Glutamatergic neuron (in vitro differentiated cells): ENCODE results near the gene KLF16. TPM values are rescaled to one million over a fixed set of nuclear protein-coding genes. Genes with fewer than 3 reads are reported as not detected.

Experiments used
- DNase-seq: peaks from one replicate; pipeline ENCODE4 v3.0.0; 2022
- H3K27ac Mint-ChIP-seq: one replicate; pipeline ENCODE4 v1.8.0; 2020; ENCODE audit warnings: mild to moderate bottlenecking, mixed read lengths, inconsistent platforms; ENCODE audit not compliant: unreplicated experiment
- H3K27me3 Mint-ChIP-seq: one replicate; pipeline ENCODE4 v1.8.0; 2020; ENCODE audit warnings: mild to moderate bottlenecking, moderate library complexity, mixed read lengths, inconsistent platforms; ENCODE audit not compliant: unreplicated experiment
- H3K36me3 Mint-ChIP-seq: one replicate; pipeline ENCODE4 v1.8.0; 2020; ENCODE audit warnings: mild to moderate bottlenecking, mixed read lengths, inconsistent platforms; ENCODE audit not compliant: unreplicated experiment
- H3K4me1 Mint-ChIP-seq: one replicate; pipeline ENCODE4 v1.8.0; 2020; ENCODE audit warnings: mild to moderate bottlenecking, low read depth, mixed read lengths, inconsistent platforms; ENCODE audit not compliant: unreplicated experiment
- H3K4me3 Mint-ChIP-seq: one replicate; pipeline ENCODE4 v1.8.0; 2020; ENCODE audit warnings: mild to moderate bottlenecking, mixed read lengths, inconsistent platforms; ENCODE audit not compliant: unreplicated experiment
- H3K9me3 Mint-ChIP-seq: one replicate; pipeline ENCODE4 v1.8.0; 2020; ENCODE audit warnings: mild to moderate bottlenecking, moderate library complexity, mixed read lengths, inconsistent platforms; ENCODE audit not compliant: unreplicated experiment
- CTCF ChIP-seq: fragments of 200-600 bp; sonication (generic); IDR thresholded peaks from one replicate; pipeline ENCODE4 v1.5.0; 2021; ENCODE audit not compliant: partially characterized antibody, unreplicated experiment
- total RNA-seq: library from RNA; stranded (reverse); fragmentation: NEBNext Ultra II Directional; extraction: Animal tissue kit (Norgen Biotek cat#: 25700); gene quantifications from one replicate; pipeline ENCODE4 v1.2.1, GENCODE V29; 2021; ENCODE audit not compliant: unreplicated experiment

KLF16 gene
- total RNA-seq, 1 donor from 2014 or later = 30.6 TPM

- Mint-ChIP-seq H3K36me3 (no peaks in the 10 kb centered on the region), H3K27me3 (peaks cover 8% of the 10 kb centered on the region), H3K9me3 (peaks cover 8% of the 10 kb centered on the region), H3K4me3 (peak overlapping the region; percentile 98), H3K4me1 (peaks cover 25% of the 10 kb centered on the region), H3K27ac (peak overlapping the region; percentile 95)
- TF ChIP-seq CTCF = no peak
- peak; percentile 31 for DNase-seq
Measured at GRCh38 chr19:1846517-1847204, 16.7 kb downstream of the KLF16 start.

GRCh38 chr19:1845642-1846041, 17.7 kb downstream of the KLF16 start:
- Mint-ChIP-seq H3K27me3 (peaks cover 8% of the 10 kb centered on the region), H3K27ac (peak overlapping the region; percentile 33), H3K36me3 (no peaks in the 10 kb centered on the region), H3K4me3 (peak overlapping the region; percentile 98), H3K9me3 (peaks cover 7% of the 10 kb centered on the region), H3K4me1 (peaks cover 26% of the 10 kb centered on the region)
- DNase-seq = no peak
- no peak for TF ChIP-seq CTCF

- Mint-ChIP-seq H3K9me3 (peaks cover 7% of the 10 kb centered on the region), H3K4me3 (no peak overlapping the region), H3K27me3 (peaks cover 8% of the 10 kb centered on the region), H3K27ac (no peak overlapping the region), H3K4me1 (peaks cover 26% of the 10 kb centered on the region), H3K36me3 (no peaks in the 10 kb centered on the region)
- TF ChIP-seq CTCF = no peak
- no peak for DNase-seq
Measured at GRCh38 chr19:1845125-1845515, 18.3 kb downstream of the KLF16 start.

GRCh38 chr19:1844513-1845124, 18.8 kb downstream of the KLF16 start:
- H3K4me3 Mint-ChIP-seq = no peak overlapping the region
- DNase-seq = no peak
- peaks cover 26% of the 10 kb centered on the region for H3K4me1 Mint-ChIP-seq
- no peaks in the 10 kb centered on the region for H3K36me3 Mint-ChIP-seq
- peaks cover 7% of the 10 kb centered on the region for H3K27me3 Mint-ChIP-seq
- H3K27ac Mint-ChIP-seq = no peak overlapping the region
- TF ChIP-seq CTCF = no peak
- H3K9me3 Mint-ChIP-seq = peaks cover 7% of the 10 kb centered on the region
